Activated T-helper 1 cell treated with anti-CD3 and anti-CD28 coated beads, Interleukin-2, amount 50 U/mL, for 16 hours (primary cell): ENCODE measurements around the gene IL17B.

Experiments
- DNase-seq, 2 donors: peaks; one replicate each; pipeline ENCODE4 v3.0.0-alpha.2; 2020; ENCODE audit warnings: low read depth in 1 of 2, low spot score in 1 of 2

IL17B gene

DNA sequence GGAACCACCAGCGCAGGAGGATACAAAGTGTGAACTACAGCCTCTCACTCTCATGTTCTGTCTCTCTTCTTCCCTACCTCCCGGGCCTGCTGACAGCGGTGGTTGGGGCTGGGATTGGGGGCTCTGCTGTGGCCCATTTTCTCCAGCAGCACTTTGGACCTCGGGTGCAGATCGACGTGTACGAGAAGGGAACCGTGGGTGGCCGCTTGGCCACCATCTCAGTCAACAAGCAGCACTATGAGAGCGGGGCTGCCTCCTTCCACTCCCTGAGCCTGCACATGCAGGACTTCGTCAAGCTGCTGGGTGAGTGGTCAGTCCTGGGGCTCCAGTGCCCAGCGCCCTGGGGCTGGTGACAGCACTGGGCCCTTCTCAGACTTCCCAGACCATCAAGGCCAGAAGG is 16.6 kb downstream of the IL17B start:
- DNase-seq = no peak

DNA sequence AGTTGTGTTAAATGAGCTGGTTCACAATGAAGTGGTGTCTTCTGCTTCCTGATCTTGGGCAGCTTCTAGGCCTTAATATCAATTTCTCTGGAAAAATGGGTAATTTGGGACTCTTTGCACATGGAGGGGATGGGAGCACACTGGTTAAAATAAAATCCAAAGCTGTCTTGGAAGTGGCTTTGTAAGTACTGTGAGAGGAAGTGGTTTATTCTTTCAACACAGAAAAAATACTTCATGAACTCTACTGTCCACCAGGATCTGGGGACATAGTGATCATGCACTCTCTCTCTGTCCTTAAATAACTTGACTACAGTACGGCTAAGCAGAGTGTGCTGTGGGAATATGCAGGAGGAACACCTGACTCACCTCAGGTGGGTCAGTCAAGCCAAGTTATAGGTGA is 18.8 kb downstream of the IL17B start:
- DNase-seq = no peak

DNA sequence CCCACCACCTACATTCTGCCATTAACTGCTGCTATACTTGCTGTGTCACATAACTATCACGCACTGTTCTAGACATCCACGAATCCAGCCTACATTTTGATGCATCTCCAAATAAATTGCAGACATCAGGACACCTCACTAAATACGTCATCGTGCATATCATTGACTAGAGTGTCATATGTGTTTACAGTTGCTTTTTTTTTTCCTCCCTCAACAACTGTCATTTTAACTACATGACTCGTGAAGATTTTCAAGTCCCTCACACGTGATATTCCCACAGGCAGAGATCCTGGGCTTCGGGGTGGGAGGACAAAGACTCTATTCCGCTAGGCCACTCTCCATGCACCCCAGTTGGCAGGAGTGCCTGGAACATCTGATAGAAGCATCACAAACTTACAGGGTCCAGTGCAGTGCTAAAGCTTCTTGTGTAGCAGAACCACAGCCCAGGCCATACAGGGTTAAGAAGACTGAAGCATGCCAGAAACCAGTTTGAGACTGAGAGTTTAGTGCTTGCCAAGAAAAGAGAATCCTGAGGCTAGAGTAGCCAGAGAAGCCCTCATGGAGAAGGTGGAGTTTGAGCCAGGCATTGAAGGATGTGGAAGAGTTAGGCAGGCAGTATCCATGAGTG is 20.1 kb downstream of the IL17B start:
- no peak for DNase-seq

DNA sequence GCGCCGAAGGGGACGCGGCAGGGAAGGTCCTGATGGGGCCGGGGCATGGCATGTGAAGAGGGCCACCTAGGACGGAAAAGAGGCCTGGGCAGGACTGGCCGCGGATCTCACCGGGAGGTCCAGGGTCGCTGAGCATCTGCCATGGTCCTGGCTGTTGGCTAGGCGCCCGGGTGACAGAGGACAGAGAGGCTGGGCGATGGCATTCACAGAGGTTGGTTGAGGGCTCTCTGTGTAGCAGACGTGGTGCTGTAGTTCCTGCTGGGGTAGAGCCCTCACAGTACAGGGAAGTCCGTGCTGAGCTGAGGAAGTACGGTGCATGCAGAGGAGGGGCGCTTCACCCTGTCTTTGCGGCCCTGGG is 20.8 kb downstream of the IL17B start:
- peak in 1 of 2 donors; percentile 11 for DNase-seq

DNA sequence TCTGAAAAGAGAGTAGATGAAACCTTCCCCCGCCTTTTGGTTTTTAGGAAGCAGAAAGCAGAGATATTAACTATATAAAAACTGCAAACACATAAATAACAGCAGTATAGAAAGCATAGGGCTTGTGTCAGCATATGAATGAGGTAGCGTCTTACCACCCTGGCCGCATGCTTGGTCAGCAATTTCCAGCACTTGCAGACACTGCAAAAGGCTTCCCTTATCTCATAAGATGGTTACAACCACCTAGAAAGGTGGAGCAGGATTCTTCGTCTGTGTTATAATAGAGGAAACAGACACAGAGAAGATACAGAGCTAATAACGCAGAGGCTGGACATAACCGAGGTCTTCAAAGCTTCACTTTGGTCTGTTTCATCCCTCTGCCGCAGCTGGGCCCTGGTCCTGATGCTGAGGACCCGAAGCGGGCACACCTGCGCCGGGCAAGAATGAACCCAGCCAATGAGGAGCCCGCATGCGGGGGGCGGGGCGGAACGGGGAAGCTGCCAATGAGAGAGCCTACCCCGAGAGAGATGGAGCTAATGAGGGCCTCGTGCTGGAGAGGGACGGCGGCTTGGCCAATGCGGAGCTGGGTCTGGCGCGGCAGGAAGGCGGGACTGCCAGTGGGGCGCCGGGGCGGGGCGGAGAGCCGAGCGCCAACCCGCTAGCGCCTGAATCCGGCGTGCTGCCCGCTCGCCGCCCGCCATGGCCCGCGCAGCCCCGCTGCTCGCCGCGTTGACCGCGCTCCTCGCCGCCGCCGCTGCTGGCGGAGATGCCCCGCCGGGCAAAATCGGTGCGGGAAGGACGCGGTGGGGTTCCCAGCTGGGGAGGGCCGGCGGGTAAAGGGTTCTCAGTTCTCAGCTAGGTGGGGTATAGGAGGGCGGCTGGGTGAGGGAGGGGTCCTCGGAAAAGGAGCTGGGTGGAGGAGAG is 21.5 kb downstream of the IL17B start, which contains the start of gene PCYOX1L:
Gene PCYOX1L (plus strand): TSS at position 677 of the 924 bp plus-strand sequence. CDS start 23 bp downstream, at position 700.
- DNase-seq = peak; percentile 87 to 97

DNA sequence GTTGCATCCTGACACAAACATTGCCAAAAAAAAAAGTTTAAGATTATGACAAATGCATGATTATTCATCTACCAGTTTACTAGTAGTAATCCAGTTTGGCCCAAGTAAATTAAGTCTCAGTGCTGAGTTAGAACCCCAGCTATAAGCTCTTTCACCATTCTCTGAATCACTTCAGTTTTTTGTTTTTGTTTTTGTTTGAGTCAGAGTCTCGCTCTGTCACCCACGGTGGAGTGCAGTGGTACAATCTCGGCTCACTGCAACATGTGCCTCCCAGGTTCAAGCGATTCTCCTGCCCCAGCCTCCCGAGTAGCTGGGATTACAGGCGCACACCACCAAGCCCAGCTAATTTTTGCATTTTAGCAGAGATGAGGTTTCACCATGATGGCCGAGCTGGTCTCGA is 22.7 kb downstream of the IL17B start:
- DNase-seq = no peak

DNA sequence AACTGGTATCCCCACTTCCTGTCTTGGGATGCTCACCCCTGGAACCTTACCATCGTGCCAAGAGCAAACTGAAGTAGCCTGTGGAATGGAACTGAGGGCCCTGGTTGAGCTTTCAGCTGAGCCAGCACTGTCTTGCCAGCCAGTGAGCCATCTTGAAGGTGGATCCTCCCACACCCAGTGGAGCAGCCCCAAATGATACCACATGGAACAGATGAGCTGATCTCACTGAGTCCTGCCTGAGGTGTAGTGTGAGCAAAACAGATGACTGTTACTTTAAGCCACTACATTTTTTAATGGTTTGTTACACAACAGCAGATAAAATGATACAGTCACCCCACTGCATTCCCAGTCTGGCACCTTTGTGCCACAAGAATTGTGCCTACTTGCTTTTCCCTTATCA is 23.4 kb downstream of the IL17B start:
- no peak for DNase-seq

DNA sequence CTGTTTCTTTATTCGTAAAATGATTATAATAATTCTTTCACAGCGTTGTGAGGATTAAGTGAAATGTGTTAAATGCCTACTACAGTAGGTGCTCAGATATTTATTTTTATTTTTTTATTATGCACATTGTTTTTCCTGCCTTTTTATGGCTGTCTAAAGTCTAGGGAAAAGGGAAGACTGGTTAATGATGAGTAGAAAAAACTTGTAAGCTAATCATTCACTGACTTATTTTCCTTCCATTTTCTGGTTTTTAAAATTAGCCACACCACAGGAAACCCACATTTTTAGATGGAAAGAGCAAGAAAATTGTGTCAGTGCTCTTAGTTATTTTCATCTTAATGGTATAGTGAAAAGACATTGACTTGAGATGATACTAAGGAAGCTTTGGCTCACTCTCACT is 25.2 kb downstream of the IL17B start:
- DNase-seq = no peak

DNA sequence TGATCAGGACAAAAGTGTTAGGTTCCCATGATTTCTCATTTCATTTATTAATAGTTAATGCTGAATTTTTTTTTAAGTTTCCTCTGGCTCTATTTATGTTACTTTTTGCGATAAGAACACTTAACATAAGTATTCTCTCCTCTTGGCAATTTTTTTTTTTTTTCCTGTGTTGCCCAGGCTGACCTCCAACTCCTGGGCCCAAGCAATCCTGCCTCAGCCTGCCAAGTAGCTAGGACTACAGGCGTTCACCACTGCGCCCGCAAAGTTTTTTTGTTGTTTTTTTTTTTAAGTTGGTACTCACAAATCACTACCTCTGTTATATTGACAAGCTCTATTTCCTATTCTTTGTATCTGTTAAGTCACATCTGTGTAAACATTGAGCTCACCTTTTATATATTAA is 26.9 kb downstream of the IL17B start:
- no peak for DNase-seq

DNA sequence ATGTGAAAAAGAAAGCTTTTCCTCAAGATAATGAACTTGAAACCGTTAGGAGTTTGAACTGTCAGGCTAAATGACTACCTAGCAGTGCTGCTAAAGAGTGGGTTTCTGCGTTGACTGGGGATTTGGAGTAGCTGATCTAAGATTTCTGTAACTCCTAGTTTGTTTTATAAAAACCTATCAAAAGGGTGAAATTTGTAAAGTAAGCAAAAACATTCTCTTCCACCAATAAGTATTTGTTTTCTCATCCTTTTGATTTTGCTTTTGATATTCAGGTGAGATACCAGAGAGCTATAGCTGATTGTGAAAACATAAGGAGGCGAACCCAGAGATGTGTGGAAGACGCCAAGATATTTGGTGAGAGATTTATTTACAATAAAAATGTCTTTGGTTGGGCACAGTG is 29.7 kb downstream of the IL17B start:
- no peak for DNase-seq

DNA sequence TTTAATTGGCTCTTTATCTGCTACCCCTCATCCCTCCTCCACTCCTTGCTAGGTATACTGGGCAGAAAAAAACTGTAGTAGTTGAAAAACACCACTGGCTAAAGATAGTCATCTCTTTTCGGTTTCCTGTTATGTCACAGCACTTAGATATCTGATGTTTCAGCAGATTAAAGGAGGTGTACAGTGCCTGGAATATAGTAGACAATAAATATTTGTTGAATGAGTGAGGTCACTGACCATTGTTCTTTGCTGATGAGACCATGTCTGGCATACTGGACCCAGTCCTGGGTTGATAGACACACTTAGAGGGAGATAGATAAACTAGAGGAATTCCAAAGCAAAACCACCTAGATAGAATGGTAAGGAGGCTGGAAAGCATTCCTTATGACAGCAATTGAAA is 30.6 kb downstream of the IL17B start:
- no peak for DNase-seq

DNA sequence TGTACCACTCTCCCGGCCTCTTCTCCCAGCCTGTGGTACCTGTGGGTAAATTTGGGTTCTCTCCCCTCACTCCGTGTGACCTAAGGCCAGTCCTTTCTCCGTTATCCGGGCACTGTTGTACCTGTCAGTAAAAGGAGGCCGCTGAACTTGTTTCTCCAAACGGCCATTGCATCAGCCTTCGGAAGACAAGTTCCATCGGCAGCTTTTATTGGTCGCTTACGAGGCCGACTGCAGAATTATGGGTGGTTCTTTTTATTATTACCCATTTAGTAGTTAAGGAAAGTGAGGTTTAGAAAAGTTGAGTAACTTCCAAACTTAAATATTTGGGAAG is 33.2 kb downstream of the IL17B start:
- DNase-seq = no peak

DNA sequence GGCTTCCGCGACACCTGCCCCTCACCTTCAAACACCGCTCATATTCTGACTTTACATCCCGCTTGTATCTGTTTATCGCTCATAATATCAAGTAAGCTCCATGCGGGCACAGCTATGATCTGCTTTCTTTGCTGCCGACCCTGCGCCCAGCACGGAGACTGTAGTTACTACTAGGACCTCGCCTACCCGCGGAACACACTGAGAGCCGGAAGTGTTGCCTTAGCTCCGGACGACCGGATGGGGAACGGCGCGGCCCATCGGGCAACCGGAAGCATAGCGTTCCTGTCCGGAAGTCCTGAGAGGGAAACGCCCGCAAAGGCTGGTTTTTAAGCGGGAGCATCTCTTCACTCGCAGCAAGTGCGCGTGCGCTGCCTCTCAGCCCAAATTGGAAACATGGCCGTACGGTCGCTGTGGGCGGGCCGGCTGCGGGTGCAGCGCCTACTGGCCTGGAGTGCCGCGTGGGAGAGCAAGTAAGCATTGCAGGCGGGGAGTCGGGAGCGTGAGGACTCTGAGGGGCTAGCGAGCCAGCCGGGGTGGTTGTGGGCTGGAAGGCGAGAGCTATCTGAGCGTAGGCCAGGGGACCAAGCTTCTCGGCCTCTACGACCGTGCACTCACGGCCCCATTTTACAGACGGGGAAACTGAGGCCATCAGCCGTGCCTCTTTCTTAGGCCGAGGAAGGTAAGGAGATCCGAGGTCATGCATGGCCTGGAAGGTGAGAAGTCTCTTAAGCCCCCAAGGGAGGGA is 33.8 kb downstream of the IL17B start, which contains the start of gene GRPEL2:
Gene GRPEL2 (plus strand): TSS at position 353 of the 745 bp plus-strand sequence. CDS start 41 bp downstream, at position 394.
- DNase-seq = peak; percentile 77 to 85

DNA sequence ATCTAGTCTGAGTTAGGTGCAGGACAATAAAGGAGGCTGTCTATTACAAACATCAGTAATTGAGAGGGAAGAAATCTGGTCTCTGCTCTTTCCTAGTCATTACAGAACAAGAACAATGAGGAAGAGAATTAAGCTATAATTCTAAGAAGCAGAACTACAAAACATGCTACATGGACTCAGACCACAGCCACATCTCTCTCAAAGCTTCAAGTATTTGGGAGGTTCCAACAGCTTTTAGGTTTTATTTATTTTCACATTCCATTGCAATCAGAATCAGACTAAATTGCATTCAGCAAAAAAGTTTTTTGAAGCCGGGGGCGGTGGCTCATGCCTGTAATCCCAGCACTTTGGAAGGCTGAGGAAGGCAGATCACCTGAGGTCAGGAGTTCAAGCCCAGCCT is 34.9 kb downstream of the IL17B start:
- no peak for DNase-seq

DNA sequence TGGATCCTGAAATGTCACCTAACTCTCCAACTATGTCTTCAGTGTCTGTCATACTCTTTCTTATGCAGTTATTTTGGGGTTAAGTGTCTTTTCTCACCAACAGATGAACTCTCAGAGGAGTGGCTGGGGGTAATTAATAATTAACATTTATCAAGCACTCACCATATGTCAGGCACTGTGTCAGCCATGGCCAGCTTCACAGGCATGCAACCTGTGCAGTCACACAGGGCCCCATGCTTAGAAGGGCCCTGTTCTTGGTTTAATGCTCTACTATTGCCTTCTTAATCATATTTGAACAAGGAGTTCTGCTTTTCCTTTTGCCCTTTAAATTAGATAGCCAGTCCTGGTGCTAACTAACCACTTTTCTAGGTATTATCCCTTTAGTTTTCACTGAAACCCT is 37.2 kb downstream of the IL17B start:
- no peak for DNase-seq

DNA sequence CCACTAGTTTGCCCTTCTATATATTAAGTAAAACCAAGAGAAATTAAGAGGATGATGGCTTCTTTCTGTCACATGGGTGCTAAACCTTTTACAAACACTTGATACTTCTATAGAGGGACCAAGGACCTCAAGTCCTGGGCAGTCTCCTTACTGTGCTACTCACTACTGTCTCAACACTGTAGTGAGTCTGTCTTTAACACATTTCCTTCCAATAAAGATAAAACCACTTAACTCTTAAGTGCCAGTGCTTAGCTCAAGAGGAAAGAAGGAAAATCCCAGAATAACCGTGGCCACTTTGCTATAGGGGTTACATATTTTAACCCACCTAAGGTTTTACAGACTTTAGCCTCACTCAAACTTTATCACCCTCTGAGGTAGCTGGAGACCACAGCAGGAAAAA is 38.2 kb downstream of the IL17B start:
- DNase-seq = no peak

DNA sequence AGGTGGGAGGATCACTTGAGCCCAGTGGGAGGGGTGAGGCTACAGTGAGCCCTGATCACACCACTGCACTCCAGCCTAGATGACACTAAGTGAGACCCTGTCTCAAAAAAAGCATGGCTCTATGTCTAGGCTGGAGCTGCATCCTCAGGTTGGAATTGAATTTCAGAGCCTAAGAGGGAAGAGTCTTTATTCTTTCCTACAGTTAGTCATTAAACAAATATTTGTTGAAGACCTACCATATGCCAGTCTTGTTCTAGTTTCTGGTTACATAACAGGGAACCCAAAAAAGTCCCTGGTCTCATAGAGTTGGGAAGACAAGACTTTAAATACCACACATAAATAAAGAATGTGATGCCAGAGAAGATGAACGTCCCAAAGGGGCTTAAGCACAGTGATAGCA is 40.7 kb downstream of the IL17B start:
- no peak for DNase-seq

DNA sequence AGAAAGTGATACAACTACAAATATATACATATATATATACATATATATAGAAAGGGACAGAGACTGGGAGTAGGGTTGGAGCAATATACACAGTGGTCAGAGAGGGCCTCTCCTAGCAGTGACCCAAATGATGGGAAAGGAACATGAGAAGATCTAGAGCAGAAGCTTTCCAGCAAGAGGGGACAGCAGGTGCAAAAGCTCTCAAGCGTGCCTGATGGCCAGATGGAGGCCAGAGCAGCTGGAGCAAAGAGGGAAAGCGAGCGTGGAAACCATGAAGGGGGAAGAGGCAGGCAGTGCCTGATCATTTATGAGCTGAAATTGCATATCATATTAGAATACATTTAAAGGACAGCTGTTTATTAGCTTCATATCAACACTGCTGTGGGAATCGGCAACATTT is 41.4 kb downstream of the IL17B start:
- DNase-seq = no peak

DNA sequence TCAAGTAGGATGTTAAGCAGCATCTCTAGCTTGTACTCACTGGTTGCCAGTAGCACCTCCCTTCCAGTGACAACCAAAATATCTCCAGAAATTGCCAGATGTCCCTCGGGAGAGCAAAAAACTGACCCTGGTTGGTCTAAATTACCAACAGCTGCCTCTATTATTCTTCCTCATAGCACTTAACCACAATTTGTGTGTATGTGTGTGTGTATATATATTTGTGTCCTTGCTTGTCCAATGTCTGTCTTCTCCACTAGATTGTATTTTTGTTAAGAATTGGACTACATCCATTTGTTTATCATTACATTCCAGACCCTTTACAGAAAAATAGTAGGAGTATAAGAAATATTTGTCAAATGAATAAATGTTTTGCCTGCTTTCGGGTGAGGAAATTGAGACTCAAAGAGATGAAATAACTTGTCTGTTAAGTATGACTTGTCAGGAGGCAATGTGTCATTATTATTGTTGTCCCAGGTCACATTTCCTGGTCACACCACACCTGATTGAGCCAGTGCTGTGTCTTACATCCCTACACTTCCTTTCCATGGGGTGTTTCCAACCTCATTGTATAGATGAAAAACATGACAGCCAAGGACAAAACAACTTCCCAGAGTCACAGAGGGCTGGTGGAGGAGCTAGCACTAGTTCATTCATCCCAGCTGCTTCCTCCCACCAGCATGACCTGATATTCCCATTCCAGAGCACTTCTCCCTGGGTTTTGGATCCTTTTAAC is 45.2 kb downstream of the IL17B start:
- DNase-seq = no peak

DNA sequence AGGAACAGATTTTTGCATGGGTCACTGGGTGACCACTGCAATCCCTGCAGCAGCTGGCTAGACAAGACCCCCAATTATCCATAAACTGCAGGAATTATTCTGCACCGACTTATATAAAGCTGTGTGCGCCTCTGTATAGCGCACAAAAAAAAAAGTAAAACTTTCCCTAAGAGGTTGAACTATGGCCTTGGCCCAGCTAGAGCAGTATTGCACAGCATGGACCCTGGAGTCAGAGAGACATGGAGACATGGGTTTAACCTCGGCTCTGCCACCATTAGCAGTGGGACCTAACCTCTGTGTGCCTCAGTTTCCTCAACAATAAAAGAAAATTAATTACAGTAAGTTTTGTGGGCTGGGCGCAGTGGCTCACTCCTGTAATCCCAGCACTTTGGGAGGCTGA is 50.9 kb downstream of the IL17B start:
- DNase-seq = no peak

DNA sequence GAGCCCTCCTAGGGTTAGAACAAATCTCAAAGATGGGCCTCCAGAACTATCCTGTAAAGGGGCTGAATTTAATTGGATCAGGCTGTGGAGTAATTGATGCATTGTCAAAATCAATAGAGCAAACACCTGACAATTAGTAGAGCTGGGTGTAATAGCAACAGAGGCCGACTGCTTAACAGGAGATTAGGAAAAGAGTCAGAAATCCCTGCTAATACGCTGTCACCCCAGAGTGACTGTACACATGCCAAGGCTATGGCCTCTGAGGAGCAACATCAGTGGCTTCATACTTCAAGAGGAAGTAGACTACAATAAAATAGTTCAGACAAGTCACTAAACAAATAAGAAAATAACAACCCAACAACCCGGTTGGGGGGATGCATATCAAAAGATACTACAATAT is 52.5 kb downstream of the IL17B start:
- no peak for DNase-seq
